ENCODE results near the gene MCOLN1.

DNA sequence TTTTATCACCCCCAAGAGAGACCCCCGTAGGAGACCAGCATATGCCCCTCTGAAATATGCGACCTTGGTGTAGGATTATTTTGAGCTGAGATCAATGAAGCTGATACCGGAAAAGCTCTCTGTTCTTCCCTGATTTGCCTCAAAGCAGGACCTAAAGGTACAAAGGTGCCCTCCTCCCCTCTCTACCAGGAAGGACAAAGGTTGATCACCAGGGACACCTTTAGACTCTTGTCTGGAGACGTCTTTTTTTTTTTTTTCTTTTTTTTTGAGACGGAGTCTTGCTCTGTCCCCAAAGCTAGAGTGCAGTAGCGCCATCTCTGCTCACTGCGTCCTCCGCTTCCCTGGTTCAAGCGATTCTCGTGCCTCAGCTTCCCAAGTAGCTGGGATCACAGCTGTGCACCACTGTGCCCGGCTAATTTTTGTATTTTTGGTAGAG, 32.8 kb upstream of the MCOLN1 start:
- TF ChIP-seq CTCF (IDR thresholded peaks at IDR 0.05; ENCODE audit: low read depth, low read length, missing input control) (no peak), ZBTB33 (IDR thresholded peaks at IDR 0.05) (no peak)

Measured in liver (tissue), 2 donors.